Non-pigmented ciliary epithelial cell (primary cell): ENCODE data around the gene SPTSSA.
"Not testable (repeated sequence)": the region's sequence is repeated elsewhere in the genome, so short reads cannot be mapped to it uniquely, and the experiment has no call there.

Source experiments
- DNase-seq: peaks from one replicate; pipeline ENCODE4 v3.0.0-alpha.2; 2010; ENCODE audit warnings: low read depth

SPTSSA gene

GRCh38 chr14:34472706-34473279 is 10.8 kb upstream of the SPTSSA start:
- no peak for DNase-seq

DNA sequence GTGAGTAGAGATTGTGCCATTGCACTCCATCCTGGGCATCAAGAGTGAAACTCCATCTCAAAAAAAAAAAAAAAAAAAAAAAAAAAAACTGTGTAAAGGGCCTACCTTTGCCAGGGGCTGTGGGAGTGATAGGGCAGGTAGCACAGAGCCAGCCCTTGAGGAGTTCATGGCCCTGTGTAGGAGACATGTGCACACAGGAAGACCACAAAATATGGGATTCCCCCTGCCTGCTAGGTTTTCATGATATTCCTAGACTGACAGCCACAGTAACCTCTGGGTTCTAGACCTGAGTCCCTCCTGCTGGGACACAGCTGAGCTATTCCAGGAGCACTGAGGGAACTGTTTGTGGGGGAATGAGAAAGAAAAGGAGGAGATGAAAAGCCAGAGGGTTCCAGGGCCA is 8.3 kb upstream of the SPTSSA start:
- DNase-seq, result no peak

- no peak for DNase-seq
Observed at GRCh38 chr14:34466691-34467090, 4.7 kb upstream of the SPTSSA start.

GRCh38 chr14:34465069-34465859 is 3.2 kb upstream of the SPTSSA start:
- DNase-seq, result no peak

DNA sequence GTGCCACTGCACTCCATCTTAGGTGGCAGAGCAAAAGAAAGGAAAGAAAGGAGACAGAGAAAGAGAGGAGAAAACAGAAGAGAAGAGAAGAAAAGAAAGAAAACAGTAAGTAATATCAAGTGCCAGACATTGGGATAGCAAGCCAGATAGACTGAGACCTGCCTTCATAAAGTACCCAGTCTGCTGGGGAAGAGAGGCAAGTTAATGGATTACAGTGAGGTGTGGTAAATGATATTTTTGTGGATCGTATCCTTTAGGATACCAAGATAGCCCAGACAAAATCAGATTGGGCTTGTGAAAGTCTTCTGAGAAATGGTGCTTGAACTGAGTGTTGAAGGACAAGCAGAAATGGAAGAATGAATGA is 1.5 kb upstream of the SPTSSA start:
- DNase-seq, result no peak

- DNase-seq, result no peak
Observed at GRCh38 chr14:34461334-34462131, 507 bp downstream of the SPTSSA start.

GRCh38 chr14:34460841-34461240 is 1.2 kb downstream of the SPTSSA start:
- peak; percentile 55 for DNase-seq

- no peak for DNase-seq
Observed at GRCh38 chr14:34460295-34460694, 1.7 kb downstream of the SPTSSA start.

- DNase-seq, result no peak
Observed at GRCh38 chr14:34457186-34457585, 4.9 kb downstream of the SPTSSA start.

DNA sequence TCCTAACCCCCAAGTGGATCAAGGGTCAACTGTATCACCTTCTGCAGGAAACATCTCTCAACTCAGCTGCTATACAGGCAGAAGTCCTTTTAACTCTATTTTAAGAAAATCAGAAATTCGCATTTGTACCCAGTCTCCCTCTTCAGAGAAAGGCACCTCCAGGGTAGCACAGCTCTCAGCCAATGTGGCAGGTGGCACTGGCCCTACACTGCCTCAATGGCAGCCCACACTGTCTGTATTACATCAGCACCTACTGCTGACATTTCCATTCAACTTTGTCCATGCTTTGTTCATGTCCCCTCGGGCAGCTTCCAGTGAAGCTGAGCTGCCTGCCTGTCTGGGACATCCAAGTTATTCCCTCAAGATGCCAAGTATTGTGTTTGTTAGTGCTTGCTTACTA is 8.8 kb downstream of the SPTSSA start:
- DNase-seq, result no peak

GRCh38 chr14:34452258-34452822 is 9.7 kb downstream of the SPTSSA start:
- no peak for DNase-seq

DNA sequence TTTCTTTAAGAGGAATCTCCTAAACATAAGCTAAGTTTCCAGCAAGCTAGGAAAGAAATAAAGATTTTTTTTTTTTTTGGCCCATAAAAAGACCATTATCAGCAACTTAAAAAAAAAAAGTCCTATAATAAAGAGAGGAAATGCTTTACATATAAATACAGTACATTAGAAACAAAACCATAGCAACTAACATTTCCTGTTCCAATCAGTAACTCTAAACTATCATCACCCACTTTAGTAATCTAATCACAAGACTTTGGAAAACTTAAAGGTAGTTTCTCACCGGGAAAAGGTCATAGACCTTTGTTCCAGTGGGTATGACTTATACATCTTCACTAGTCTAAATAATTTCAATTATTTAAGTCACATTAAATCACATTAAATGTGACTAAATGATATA is 11.1 kb downstream of the SPTSSA start:
- no peak for DNase-seq

DNA sequence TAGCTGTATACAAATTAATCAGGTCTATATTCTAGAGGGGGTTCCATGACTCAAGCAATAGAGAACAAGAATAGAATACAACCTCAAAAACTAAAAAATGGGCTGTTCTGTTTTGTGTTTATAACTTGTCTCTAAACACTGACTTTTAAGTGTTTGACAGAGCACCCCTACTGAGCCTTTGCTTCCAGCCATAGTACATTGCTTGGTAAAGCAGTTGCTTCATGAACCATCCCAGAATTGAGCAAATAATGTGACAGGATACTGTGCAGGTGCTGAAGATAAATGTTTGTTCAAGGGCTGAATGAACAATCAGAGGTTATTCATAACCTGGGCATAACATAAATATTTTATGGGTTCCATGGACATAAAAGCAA is 11.5 kb downstream of the SPTSSA start:
- no peak for DNase-seq

- DNase-seq, result no peak
Observed at GRCh38 chr14:34449819-34450541, 12.1 kb downstream of the SPTSSA start.

- no peak for DNase-seq
Observed at GRCh38 chr14:34439090-34439489, 22.9 kb downstream of the SPTSSA start.

GRCh38 chr14:34438438-34438837 is 23.6 kb downstream of the SPTSSA start:
- DNase-seq, result no peak

GRCh38 chr14:34437729-34438080 is 24.3 kb downstream of the SPTSSA start:
- DNase-seq, result no peak

- DNase-seq, result no peak
Observed at GRCh38 chr14:34436960-34437728, 24.9 kb downstream of the SPTSSA start.

GRCh38 chr14:34436118-34436905 is 25.7 kb downstream of the SPTSSA start:
- DNase-seq, result peak; percentile 58

GRCh38 chr14:34433957-34434356 is 28.1 kb downstream of the SPTSSA start:
- DNase-seq, result no peak

DNA sequence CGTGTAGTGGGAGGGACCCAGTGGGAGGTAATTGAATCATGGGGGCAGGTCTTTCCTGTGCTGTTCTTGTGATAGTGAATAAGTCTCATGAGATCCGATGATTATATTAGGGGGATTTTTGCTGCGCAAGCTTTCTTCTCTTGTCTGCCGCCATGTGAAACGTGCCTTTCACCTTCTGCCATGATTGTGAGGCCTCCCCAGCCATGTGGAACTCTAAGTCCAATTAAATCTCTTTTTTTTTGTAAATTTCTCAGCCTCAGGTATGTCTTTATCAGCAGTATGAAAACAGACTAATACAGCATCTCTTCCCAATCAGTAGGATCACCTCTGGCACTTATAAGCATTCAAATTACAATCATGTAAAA is 34.0 kb downstream of the SPTSSA start:
- not testable (repeated sequence) for DNase-seq
